GM23338 (cell line): Measurements from ENCODE around the gene SIVA1.

Experiments used
- CREB1 ChIP-seq: fragments of 250-450 bp; sonication (Bioruptor Pico); IDR thresholded peaks from 2 replicates; pipeline ENCODE4 v1.5.0; 2020; ENCODE audit warnings: low read depth, mild to moderate bottlenecking, moderate library complexity
- CTCF ChIP-seq, 2 experiments: fragments of 200-600 bp in 1 of 2; sonication (generic) in 1 of 2; conservative IDR thresholded peaks; 2 replicates each; pipeline versions ENCODE4 v1.5.1 to v1.6.1; 2016 to 2017; ENCODE audit warnings: antibody characterized with exemption in 2 of 2, low read depth in 2 of 2, mild to moderate bottlenecking in 2 of 2, moderate library complexity in 1 of 2
- EZH2 ChIP-seq: fragments of 200-600 bp; sonication (generic); IDR thresholded peaks from one replicate; pipeline ENCODE4 v1.8.0; 2017; ENCODE audit warnings: antibody characterized with exemption, mild to moderate bottlenecking, low read depth; ENCODE audit not compliant: unreplicated experiment
- EZH2phosphoT487 ChIP-seq: fragments of 200-600 bp; sonication (generic); IDR thresholded peaks from one replicate; pipeline ENCODE4 v1.8.1; 2018; ENCODE audit warnings: antibody characterized with exemption; ENCODE audit not compliant: unreplicated experiment
- JUNB ChIP-seq: IDR thresholded peaks from one replicate; pipeline ENCODE4 v1.6.1; 2016; ENCODE audit warnings: antibody characterized with exemption; ENCODE audit not compliant: unreplicated experiment
- NANOG ChIP-seq: IDR thresholded peaks from 2 replicates; pipeline ENCODE4 v1.6.1; 2016; ENCODE audit warnings: antibody characterized with exemption, borderline replicate concordance
- POLR2AphosphoS5 ChIP-seq: IDR thresholded peaks from 2 replicates; pipeline ENCODE4 v1.6.1; 2016; ENCODE audit warnings: antibody characterized with exemption, low read depth
- REST ChIP-seq: IDR thresholded peaks from one replicate; pipeline ENCODE4 v1.6.1; 2018; ENCODE audit warnings: antibody characterized with exemption; ENCODE audit not compliant: unreplicated experiment
- STAT1 ChIP-seq: IDR thresholded peaks from one replicate; pipeline ENCODE4 v1.6.1; 2016; ENCODE audit warnings: antibody characterized with exemption; ENCODE audit not compliant: unreplicated experiment
- ZNF331 ChIP-seq: fragments of 250-450 bp; sonication (Bioruptor Pico); IDR thresholded peaks from 2 replicates; pipeline ENCODE4 v1.5.0; 2020; ENCODE audit warnings: low read depth, mild to moderate bottlenecking, moderate library complexity

DNA sequence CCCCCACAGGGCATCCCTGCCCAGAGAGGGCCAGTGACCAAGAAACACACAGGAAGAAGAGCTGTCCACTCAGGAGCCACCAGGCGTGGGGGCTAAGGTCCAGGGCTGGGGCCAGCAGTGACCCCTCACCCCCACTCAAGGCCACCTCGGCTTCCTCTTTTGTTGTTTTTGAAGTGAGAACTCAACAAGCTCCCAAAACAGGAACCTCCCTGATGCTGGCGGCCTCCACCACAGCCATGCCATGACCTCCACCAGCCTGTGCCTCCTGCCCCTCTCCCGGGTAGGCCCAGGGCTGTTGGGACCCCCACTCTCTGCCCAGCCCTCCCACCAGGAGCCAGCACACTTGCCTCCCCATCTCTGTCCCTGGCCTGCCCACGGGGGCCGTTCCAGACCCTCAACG is 34.8 kb downstream of the SIVA1 start:
- TF ChIP-seq CREB1 (CRISPR knock-in tag) (no peak), EZH2 (no peak), CTCF (conservative IDR thresholded peaks at IDR 0.05; ENCODE audit: low read depth in 2 of 2) (no peak), POLR2AphosphoS5 (no peak), JUNB (no peak), REST (no peak), ZNF331 (CRISPR knock-in tag) (no peak), EZH2phosphoT487 (no peak), NANOG (no peak), STAT1 (no peak)
